ENCODE results near the gene ZFAND3.

ZFAND3 gene

GRCh38 chr6:37894585-37894984, 75.1 kb downstream of the ZFAND3 start:
- DNase-seq (ENCODE audit: low read depth in 2 of 2) = no peak

- no peak for DNase-seq (ENCODE audit: low read depth in 2 of 2)
These were observed 77.8 kb downstream of the ZFAND3 start for GRCh38 chr6:37897321-37897720.

- no peak for DNase-seq (ENCODE audit: low read depth in 2 of 2)
These were observed 78.4 kb downstream of the ZFAND3 start for GRCh38 chr6:37897818-37898515.

- no peak for DNase-seq (ENCODE audit: low read depth in 2 of 2)
These were observed 84.1 kb downstream of the ZFAND3 start for GRCh38 chr6:37903351-37904340.

GRCh38 chr6:37904590-37904989, 85.1 kb downstream of the ZFAND3 start:
- no peak for DNase-seq (ENCODE audit: low read depth in 2 of 2)

GRCh38 chr6:37906121-37906520, 86.6 kb downstream of the ZFAND3 start:
- DNase-seq (ENCODE audit: low read depth in 2 of 2) = no peak

- DNase-seq (ENCODE audit: low read depth in 2 of 2) = no peak
These were observed 91.5 kb downstream of the ZFAND3 start for GRCh38 chr6:37910998-37911397.

GRCh38 chr6:37913210-37913609, 93.7 kb downstream of the ZFAND3 start:
- DNase-seq (ENCODE audit: low read depth in 2 of 2) = no peak

- no peak for DNase-seq (ENCODE audit: low read depth in 2 of 2)
These were observed 95.9 kb downstream of the ZFAND3 start for GRCh38 chr6:37915463-37915862.

- no peak for DNase-seq (ENCODE audit: low read depth in 2 of 2)
These were observed 96.6 kb downstream of the ZFAND3 start for GRCh38 chr6:37916149-37916548.

GRCh38 chr6:37916675-37917074, 97.1 kb downstream of the ZFAND3 start:
- no peak for DNase-seq (ENCODE audit: low read depth in 2 of 2)

GRCh38 chr6:37917566-37917965, 98.0 kb downstream of the ZFAND3 start:
- no peak for DNase-seq (ENCODE audit: low read depth in 2 of 2)

- DNase-seq (ENCODE audit: low read depth in 2 of 2) = peak; percentile 43 to 47
These were observed 100.1 kb downstream of the ZFAND3 start for GRCh38 chr6:37919417-37920157.

- DNase-seq (ENCODE audit: low read depth in 2 of 2) = no peak
These were observed 101.1 kb downstream of the ZFAND3 start for GRCh38 chr6:37920667-37921066.

GRCh38 chr6:37922563-37922962, 103.0 kb downstream of the ZFAND3 start:
- DNase-seq (ENCODE audit: low read depth in 2 of 2) = no peak

GRCh38 chr6:37923514-37923913, 104.0 kb downstream of the ZFAND3 start:
- DNase-seq (ENCODE audit: low read depth in 2 of 2) = no peak

GRCh38 chr6:37926661-37927060, 107.1 kb downstream of the ZFAND3 start:
- DNase-seq (ENCODE audit: low read depth in 2 of 2) = no peak

GRCh38 chr6:37928217-37928616, 108.7 kb downstream of the ZFAND3 start:
- no peak for DNase-seq (ENCODE audit: low read depth in 2 of 2)

- DNase-seq (ENCODE audit: low read depth in 2 of 2) = no peak
These were observed 110.9 kb downstream of the ZFAND3 start for GRCh38 chr6:37930288-37930971.

- DNase-seq (ENCODE audit: low read depth in 2 of 2) = no peak
These were observed 111.5 kb downstream of the ZFAND3 start for GRCh38 chr6:37931066-37931465.

- no peak for DNase-seq (ENCODE audit: low read depth in 2 of 2)
These were observed 114.7 kb downstream of the ZFAND3 start for GRCh38 chr6:37934276-37934675.

GRCh38 chr6:37936150-37936549, 116.6 kb downstream of the ZFAND3 start:
- DNase-seq (ENCODE audit: low read depth in 2 of 2) = no peak
